SK-N-SH (cell line): ENCODE measurements around the gene PRF1.

Experiments
- EP300 ChIP-seq, 2 experiments: IDR thresholded peaks; 2 replicates each; pipeline versions ENCODE4 v1.4.0 to v1.6.1; 2012; ENCODE audit warnings: borderline replicate concordance in 1 of 2, low read depth in 1 of 2, low read length in 1 of 2
- EZH2phosphoT487 ChIP-seq: fragments of 200-600 bp; sonication (generic); IDR thresholded peaks from 2 replicates; pipeline ENCODE4 v1.6.1; 2017; ENCODE audit warnings: low read depth, mixed run types, mild to moderate bottlenecking, antibody characterized with exemption, moderate library complexity, borderline replicate concordance
- GABPA ChIP-seq: IDR thresholded peaks from 2 replicates; pipeline ENCODE4 v1.4.0; 2012; ENCODE audit warnings: low read depth, mild to moderate bottlenecking
- JUND ChIP-seq: IDR thresholded peaks from 2 replicates; pipeline ENCODE4 v1.4.0; 2012
- MEF2A ChIP-seq: IDR thresholded peaks from 2 replicates; pipeline ENCODE4 v1.4.0; 2012; ENCODE audit warnings: low read depth, borderline replicate concordance
- POLR2AphosphoS5 ChIP-seq: IDR thresholded peaks from 2 replicates; pipeline ENCODE4 v1.6.1; 2012; ENCODE audit warnings: low read depth, low read length
- RFX5 ChIP-seq: IDR thresholded peaks from 2 replicates; pipeline ENCODE4 v1.6.1; 2012; ENCODE audit warnings: mild to moderate bottlenecking, improper control_type of control experiment, low read length
- SIN3A ChIP-seq: IDR thresholded peaks from 2 replicates; pipeline ENCODE4 v1.6.1; 2012; ENCODE audit warnings: low read depth, mild to moderate bottlenecking, low read length, moderate library complexity, borderline replicate concordance
- TAF1 ChIP-seq: IDR thresholded peaks from 2 replicates; pipeline ENCODE4 v1.6.1; 2012; ENCODE audit warnings: low read depth, mild to moderate bottlenecking, low read length, moderate library complexity, borderline replicate concordance
- TF ChIP-seq, protein P1 (sequence below): fragments of 200-600 bp; sonication (generic); IDR thresholded peaks from 2 replicates; pipeline ENCODE4 v1.6.1; 2017; ENCODE audit warnings: antibody characterized with exemption, mild to moderate bottlenecking, moderate library complexity

DNA sequence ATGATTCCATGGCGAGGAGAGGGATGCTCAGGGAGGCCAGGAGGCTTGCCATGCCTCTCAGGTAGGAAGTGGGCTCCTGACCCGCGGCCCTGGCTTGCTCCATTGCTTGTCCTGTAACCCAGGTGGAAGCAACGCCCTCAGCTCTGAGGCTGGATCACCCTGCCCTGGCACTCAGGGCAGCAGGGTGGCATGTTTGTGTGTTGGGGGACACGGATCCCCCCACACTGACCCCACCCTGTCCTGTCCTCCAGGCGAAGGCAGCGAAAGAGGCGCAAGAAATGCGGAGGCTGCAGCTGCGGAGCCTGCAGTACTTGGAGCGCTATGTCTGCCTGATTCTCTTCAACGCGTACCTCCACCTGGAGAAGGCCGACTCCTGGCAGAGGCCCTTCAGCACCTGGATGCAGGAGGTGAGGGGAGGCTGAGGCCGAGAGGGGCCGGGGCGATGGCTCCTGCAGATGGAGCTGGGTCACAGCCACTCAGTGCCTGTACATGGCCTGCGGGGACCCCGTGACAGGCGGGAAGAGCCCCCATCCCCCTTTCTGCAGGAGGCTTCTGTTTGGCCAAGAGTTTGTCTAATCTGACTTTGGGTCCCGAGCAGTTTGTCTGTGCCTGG, 38.3 kb downstream of the PRF1 start:
- TF ChIP-seq, protein P1, sequence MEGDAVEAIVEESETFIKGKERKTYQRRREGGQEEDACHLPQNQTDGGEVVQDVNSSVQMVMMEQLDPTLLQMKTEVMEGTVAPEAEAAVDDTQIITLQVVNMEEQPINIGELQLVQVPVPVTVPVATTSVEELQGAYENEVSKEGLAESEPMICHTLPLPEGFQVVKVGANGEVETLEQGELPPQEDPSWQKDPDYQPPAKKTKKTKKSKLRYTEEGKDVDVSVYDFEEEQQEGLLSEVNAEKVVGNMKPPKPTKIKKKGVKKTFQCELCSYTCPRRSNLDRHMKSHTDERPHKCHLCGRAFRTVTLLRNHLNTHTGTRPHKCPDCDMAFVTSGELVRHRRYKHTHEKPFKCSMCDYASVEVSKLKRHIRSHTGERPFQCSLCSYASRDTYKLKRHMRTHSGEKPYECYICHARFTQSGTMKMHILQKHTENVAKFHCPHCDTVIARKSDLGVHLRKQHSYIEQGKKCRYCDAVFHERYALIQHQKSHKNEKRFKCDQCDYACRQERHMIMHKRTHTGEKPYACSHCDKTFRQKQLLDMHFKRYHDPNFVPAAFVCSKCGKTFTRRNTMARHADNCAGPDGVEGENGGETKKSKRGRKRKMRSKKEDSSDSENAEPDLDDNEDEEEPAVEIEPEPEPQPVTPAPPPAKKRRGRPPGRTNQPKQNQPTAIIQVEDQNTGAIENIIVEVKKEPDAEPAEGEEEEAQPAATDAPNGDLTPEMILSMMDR = no peak
- TF ChIP-seq RFX5 (no peak), MEF2A (no peak), JUND (no peak), POLR2AphosphoS5 (no peak), GABPA (no peak), SIN3A (no peak), TAF1 (no peak), EP300 (IDR thresholded peaks at IDR 0.05; ENCODE audit: borderline replicate concordance in 1 of 2, low read depth in 1 of 2, low read length in 1 of 2) (no peak), EZH2phosphoT487 (no peak)
